ENCODE measurements around the gene ATG10.

Gene ATG10

GRCh38 chr5:82204567-82204966, 232.7 kb downstream of the ATG10 start:
- Mint-ChIP-seq H3K4me3 (no peak overlapping the region), H3K4me1 (no peaks in the 10 kb centered on the region), H3K27me3 (ENCODE audit: low read depth) (no peaks in the 10 kb centered on the region), H3K36me3 (ENCODE audit: low read depth) (no peaks in the 10 kb centered on the region), H3K27ac (no peak overlapping the region), H3K9me3 (no peaks in the 10 kb centered on the region)
- TF ChIP-seq CTCF (IDR thresholded peaks at IDR 0.05; ENCODE audit: unreplicated experiment in 3 of 3) = no peak

DNA sequence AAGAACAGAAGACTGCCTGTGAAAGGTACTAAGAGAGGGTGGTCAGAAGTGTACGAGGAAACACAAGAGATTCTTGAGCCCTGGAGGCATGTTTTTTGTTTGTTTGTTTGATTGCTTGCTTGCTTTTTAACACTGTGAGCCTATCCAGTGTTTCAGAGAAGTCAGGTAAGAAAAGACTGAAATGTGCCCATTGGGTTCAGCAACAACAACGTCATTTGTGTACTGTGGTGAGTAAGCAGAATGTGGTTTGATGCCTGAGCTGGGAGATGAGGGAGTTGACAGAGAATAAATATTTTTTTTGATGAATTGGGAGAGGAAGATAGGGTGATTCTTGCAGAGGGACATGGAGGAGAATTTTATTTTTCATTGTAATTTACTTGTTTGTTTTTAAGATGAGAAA, 233.2 kb downstream of the ATG10 start:
- no peak for TF ChIP-seq CTCF (IDR thresholded peaks at IDR 0.05; ENCODE audit: unreplicated experiment in 3 of 3)
- Mint-ChIP-seq H3K9me3 (no peaks in the 10 kb centered on the region), H3K27me3 (ENCODE audit: low read depth) (no peaks in the 10 kb centered on the region), H3K27ac (no peak overlapping the region), H3K4me1 (no peaks in the 10 kb centered on the region), H3K4me3 (no peak overlapping the region), H3K36me3 (ENCODE audit: low read depth) (no peaks in the 10 kb centered on the region)

- H3K36me3 Mint-ChIP-seq (ENCODE audit: low read depth) = no peaks in the 10 kb centered on the region
- no peak for TF ChIP-seq CTCF (IDR thresholded peaks at IDR 0.05; ENCODE audit: unreplicated experiment in 3 of 3)
- H3K27ac Mint-ChIP-seq = no peak overlapping the region
- H3K27me3 Mint-ChIP-seq (ENCODE audit: low read depth) = no peaks in the 10 kb centered on the region
- H3K9me3 Mint-ChIP-seq = no peaks in the 10 kb centered on the region
- no peak overlapping the region for H3K4me3 Mint-ChIP-seq
- H3K4me1 Mint-ChIP-seq = no peaks in the 10 kb centered on the region
Measured at GRCh38 chr5:82208371-82208770, 236.5 kb downstream of the ATG10 start.

DNA sequence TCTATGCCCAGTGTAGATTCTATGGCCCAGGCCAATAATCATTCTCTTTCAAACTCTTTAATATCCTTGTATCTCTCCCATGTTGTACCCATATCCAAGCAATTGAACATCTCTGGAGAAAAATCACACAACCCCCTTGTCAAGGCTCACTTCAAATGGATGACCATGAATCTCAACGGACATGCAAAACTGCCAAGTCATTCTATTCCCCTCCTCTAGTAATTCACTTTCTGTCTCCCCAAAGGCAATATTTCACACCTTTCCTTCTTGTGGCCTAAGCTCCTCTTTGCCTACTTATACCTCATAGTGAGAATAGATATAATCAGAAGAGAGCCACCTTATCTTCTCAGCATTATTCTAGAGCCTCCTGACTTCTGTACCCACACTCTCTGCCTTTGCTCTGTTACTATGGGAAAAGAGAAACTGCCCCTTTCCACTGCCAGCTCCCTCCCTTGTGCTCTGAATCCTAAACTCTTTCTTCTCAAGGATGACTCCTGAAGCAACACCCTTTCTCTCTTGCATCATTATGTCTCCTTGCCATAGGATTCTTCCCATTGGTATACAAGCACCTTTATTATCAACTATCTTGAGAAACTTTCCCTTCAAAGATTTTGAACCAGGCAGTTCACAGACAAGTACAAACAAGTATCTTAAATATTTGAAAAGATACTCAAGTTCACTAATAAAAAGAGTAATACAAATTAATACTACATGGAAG, 240.2 kb downstream of the ATG10 start:
- no peak overlapping the region for H3K4me3 Mint-ChIP-seq
- no peaks in the 10 kb centered on the region for H3K9me3 Mint-ChIP-seq
- TF ChIP-seq CTCF (IDR thresholded peaks at IDR 0.05; ENCODE audit: unreplicated experiment in 3 of 3) = no peak
- no peaks in the 10 kb centered on the region for H3K4me1 Mint-ChIP-seq
- no peak overlapping the region for H3K27ac Mint-ChIP-seq
- no peaks in the 10 kb centered on the region for H3K27me3 Mint-ChIP-seq (ENCODE audit: low read depth)
- H3K36me3 Mint-ChIP-seq (ENCODE audit: low read depth) = no peaks in the 10 kb centered on the region

DNA sequence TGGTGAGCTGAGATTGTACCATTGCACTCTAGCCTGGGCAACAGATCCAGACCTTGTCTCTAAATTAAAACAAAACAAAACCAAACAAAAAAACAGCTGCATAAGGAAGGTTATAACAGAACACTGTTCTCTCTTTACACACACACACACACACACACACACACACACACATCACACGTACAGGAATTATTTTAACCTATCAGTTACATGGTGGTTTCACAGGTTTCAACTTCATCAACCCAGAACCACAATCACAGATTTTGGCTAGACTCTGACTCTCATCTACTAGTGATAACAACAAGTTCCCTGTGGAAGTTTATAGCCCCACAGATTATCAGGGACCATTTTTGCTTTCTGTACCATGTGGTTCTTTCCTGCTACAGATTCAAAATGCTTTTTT, 246.1 kb downstream of the ATG10 start:
- Mint-ChIP-seq H3K4me3 (no peak overlapping the region), H3K9me3 (no peaks in the 10 kb centered on the region), H3K27me3 (ENCODE audit: low read depth) (no peaks in the 10 kb centered on the region), H3K36me3 (ENCODE audit: low read depth) (no peaks in the 10 kb centered on the region), H3K27ac (no peak overlapping the region), H3K4me1 (peaks cover 5% of the 10 kb centered on the region)
- TF ChIP-seq CTCF (IDR thresholded peaks at IDR 0.05; ENCODE audit: unreplicated experiment in 3 of 3) = no peak
